DOHH2 (cell line): ENCODE measurements around the gene PHF24.

Source experiments
- EZH2phosphoT487 ChIP-seq: fragments of 200-600 bp; sonication (generic); IDR thresholded peaks from 2 replicates; pipeline ENCODE4 v1.6.1; 2017; ENCODE audit warnings: borderline replicate concordance, mild to moderate bottlenecking, antibody characterized with exemption, low read length, moderate library complexity, mixed read lengths
- TF ChIP-seq, protein P1 (sequence below): fragments of 200-600 bp; sonication (generic); IDR thresholded peaks from one replicate; pipeline ENCODE4 v1.5.1; 2014; ENCODE audit warnings: antibody characterized with exemption, mild to moderate bottlenecking, low read depth, low read length; ENCODE audit not compliant: poor library complexity, severe bottlenecking

- TF ChIP-seq, protein P1, sequence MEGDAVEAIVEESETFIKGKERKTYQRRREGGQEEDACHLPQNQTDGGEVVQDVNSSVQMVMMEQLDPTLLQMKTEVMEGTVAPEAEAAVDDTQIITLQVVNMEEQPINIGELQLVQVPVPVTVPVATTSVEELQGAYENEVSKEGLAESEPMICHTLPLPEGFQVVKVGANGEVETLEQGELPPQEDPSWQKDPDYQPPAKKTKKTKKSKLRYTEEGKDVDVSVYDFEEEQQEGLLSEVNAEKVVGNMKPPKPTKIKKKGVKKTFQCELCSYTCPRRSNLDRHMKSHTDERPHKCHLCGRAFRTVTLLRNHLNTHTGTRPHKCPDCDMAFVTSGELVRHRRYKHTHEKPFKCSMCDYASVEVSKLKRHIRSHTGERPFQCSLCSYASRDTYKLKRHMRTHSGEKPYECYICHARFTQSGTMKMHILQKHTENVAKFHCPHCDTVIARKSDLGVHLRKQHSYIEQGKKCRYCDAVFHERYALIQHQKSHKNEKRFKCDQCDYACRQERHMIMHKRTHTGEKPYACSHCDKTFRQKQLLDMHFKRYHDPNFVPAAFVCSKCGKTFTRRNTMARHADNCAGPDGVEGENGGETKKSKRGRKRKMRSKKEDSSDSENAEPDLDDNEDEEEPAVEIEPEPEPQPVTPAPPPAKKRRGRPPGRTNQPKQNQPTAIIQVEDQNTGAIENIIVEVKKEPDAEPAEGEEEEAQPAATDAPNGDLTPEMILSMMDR = no peak
- no peak for TF ChIP-seq EZH2phosphoT487
Measured at GRCh38 chr9:34959461-34959860, 1.4 kb downstream of the PHF24 start.
